Left kidney (tissue), 2 donors: Measurements from ENCODE around the gene ABITRAM. TPM values are rescaled to one million over a fixed set of nuclear protein-coding genes. Genes with fewer than 3 reads are reported as not detected.
"Not testable (repeated sequence)": the region's sequence is repeated elsewhere in the genome, so short reads cannot be mapped to it uniquely, and the experiment has no call there.

Experiments
- DNase-seq: peaks from one replicate; pipeline ENCODE4 v3.0.0-alpha.2; 2013
- polyA plus RNA-seq: library from polyadenylated mRNA; unstranded; fragments of 120-200 nt; gene quantifications from one replicate; pipeline ENCODE4 v1.2.1, GENCODE V29; 2013; ENCODE audit not compliant: insufficient read length

ABITRAM gene
- polyA plus RNA-seq, 1 donor: 37.7 TPM

GRCh38 chr9:108921200-108921599 lies 13.0 kb upstream of the ABITRAM start:
- no peak for DNase-seq

GRCh38 chr9:108924466-108924865 lies 9.7 kb upstream of the ABITRAM start:
- peak; percentile 3 for DNase-seq

GRCh38 chr9:108928386-108928785 lies 5.8 kb upstream of the ABITRAM start:
- no peak for DNase-seq

GRCh38 chr9:108933231-108933717 lies 926 bp upstream of the ABITRAM start:
- DNase-seq: no peak

GRCh38 chr9:108933718-108934322 lies 380 bp upstream of the ABITRAM start, which contains the start of gene ELP1:
TSS of gene ELP1 (minus strand) at chr9:108934124. CDS start at chr9:108931146, 2,978 bp downstream.
- peak; percentile 92 for DNase-seq

GRCh38 chr9:108937561-108938305 lies 3.5 kb downstream of the ABITRAM start:
- DNase-seq: no peak

- no peak for DNase-seq
These were observed 5.8 kb downstream of the ABITRAM start for GRCh38 chr9:108939975-108940374.

- DNase-seq: no peak
These were observed 16.0 kb downstream of the ABITRAM start for GRCh38 chr9:108950168-108950567.

GRCh38 chr9:108951578-108951977 lies 17.4 kb downstream of the ABITRAM start:
- no peak for DNase-seq

- peak; percentile 51 for DNase-seq
These were observed 19.9 kb downstream of the ABITRAM start for GRCh38 chr9:108953983-108954574.

GRCh38 chr9:108956022-108956630 lies 21.9 kb downstream of the ABITRAM start:
- no peak for DNase-seq

- no peak for DNase-seq
These were observed 22.4 kb downstream of the ABITRAM start for GRCh38 chr9:108956631-108957026.

- DNase-seq: no peak
These were observed 26.1 kb downstream of the ABITRAM start for GRCh38 chr9:108960331-108960730.

- DNase-seq: no peak
These were observed 27.0 kb downstream of the ABITRAM start for GRCh38 chr9:108961151-108961550.

GRCh38 chr9:108963459-108964143 lies 29.4 kb downstream of the ABITRAM start:
- DNase-seq: no peak

GRCh38 chr9:108967916-108968315 lies 33.7 kb downstream of the ABITRAM start:
- DNase-seq: no peak

- not testable (repeated sequence) for DNase-seq
These were observed 37.2 kb downstream of the ABITRAM start for GRCh38 chr9:108971392-108971791.

- DNase-seq: no peak
These were observed 38.0 kb downstream of the ABITRAM start for GRCh38 chr9:108972186-108972585.

- DNase-seq: no peak
These were observed 38.5 kb downstream of the ABITRAM start for GRCh38 chr9:108972626-108973209.

GRCh38 chr9:108973895-108974294 lies 39.7 kb downstream of the ABITRAM start:
- DNase-seq: no peak

GRCh38 chr9:108978205-108978604 lies 44.0 kb downstream of the ABITRAM start:
- DNase-seq: no peak

GRCh38 chr9:108980893-108981292 lies 46.7 kb downstream of the ABITRAM start:
- no peak for DNase-seq
